ENCODE results near the gene ALMS1.

GRCh38 chr2:73528688-73529087 is 143.1 kb downstream of the ALMS1 start:
- no peak for TF ChIP-seq CTCF (IDR thresholded peaks at IDR 0.05; ENCODE audit: poor library complexity)
- TF ChIP-seq EZH2 (IDR thresholded peaks at IDR 0.05; ENCODE audit: borderline replicate concordance): no peak
- TF ChIP-seq EZH2phosphoT487 (IDR thresholded peaks at IDR 0.05; ENCODE audit: low read depth, severe bottlenecking, unreplicated experiment): no peak

Data from hepatocyte (in vitro differentiated cells).